Stimulated activated CD8-positive, alpha-beta memory T cell treated with anti-CD3 and anti-CD28 coated beads, Interleukin-4, amount 100 ng/mL, for 4 hours (primary cell): ENCODE data around the gene OPN4.

ENCODE experiments used
- DNase-seq, 2 donors: peaks; one replicate each; pipeline ENCODE4 v3.0.0-alpha.2; 2020; ENCODE audit warnings: low read depth in 2 of 2, low spot score in 1 of 2

OPN4 gene

GRCh38 chr10:86715836-86716235, 61.5 kb downstream of the OPN4 start:
- no peak for DNase-seq
